ENCODE results near the gene CFD.

CFD gene

GRCh38 chr19:912181-913079 lies 53.0 kb downstream of the CFD start:
- peak in 2 of 4 experiments; percentile 48 to 56 for DNase-seq

Data from activated naive CD4-positive, alpha-beta T cell (primary cell).